Dermis blood vessel endothelial cell (primary cell): ENCODE data around the gene SGCE. TPM values are rescaled to one million over a fixed set of nuclear protein-coding genes. Genes with fewer than 3 reads are reported as not detected.
A peak's percentile ranks its signal among the peaks of the same experiment; 100 is the strongest.

Source experiments
- DNase-seq: peaks from one replicate; pipeline ENCODE4 v3.0.0; 2010
- total RNA-seq: library from RNA; depleted of rRNA; stranded (reverse); fragments of >200 nt; gene quantifications from 2 replicates; pipeline ENCODE4 v1.2.3, GENCODE V29; 2014

SGCE gene
- total RNA-seq, 1 donor from 2014 or later = 82.5 TPM

DNA sequence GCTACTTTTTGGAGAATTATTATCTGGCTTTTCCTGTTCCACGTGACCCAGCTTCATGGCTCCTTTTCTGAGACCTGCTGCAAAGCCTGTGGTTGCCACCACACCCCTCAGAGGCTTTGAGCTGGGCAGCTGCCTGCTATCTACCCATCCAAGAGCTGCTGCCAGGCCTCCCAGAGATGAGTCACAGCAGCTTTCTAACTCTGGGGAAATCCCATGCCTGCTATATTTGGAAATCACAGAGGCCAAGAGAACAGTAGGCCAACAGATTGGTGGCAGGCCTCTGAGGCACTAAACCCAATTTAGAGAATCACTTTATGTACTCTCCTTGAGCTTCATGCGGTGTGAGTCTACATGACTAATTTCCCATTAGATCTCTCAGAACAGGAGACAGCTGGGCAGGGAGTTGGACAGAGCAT lies 35.2 kb downstream of the SGCE start:
- peak; percentile 86 for DNase-seq

DNA sequence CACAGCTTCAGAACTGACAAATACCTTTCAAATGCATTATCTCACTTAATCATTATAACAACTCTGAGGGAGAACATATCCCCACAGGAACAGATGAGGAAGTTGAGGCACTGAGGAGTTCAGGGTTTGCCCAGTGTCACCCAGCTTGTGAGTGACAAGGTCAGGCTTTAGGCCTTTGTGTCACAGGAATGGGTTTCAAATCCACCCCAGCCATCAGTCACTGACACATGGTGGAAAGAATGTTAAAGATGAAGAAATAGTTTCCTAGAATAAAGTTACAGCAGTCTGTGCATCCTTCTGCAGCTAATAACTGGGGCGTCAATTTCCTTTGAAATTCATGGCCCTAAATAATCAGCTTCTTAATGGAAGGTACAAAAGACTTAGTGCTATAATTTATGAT lies 37.8 kb downstream of the SGCE start:
- DNase-seq = no peak

DNA sequence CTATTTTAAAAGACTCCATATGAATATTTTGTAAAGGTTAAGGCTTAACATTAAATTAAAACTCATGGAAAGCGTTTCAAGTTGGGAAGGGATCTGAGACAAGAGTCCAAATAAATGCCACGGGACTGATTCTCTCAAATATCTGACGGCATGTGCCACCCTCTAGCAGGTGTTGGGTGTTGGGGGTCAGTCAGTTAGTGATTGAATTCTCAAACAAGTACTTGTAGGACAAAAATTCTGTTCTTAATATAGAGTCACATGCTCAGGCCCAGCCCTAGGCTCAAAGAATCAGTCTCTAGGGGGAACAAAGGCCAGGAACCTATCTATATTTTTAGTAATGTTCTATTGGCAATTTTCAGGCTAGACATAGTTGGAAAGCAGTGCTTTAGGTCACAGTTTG lies 39.1 kb downstream of the SGCE start:
- no peak for DNase-seq

DNA sequence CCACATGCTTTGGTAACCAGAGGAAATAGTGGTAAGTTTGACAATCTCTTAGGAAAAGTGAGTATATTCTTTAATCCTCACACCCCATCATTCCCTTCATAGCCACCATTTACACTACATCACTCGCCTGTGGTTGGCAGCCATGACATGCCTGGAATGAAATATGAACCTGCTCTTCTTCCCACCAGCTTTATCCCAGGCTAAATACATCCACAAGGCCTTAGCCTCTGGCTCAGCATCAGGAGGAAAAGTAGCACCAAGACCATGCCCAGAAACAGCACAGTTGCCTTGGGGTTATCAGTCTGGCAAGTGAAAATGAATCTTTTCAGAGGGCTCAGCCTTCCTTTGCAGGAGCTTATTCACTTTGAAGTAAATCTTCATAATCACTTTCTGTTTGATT lies 40.3 kb downstream of the SGCE start:
- DNase-seq = no peak

DNA sequence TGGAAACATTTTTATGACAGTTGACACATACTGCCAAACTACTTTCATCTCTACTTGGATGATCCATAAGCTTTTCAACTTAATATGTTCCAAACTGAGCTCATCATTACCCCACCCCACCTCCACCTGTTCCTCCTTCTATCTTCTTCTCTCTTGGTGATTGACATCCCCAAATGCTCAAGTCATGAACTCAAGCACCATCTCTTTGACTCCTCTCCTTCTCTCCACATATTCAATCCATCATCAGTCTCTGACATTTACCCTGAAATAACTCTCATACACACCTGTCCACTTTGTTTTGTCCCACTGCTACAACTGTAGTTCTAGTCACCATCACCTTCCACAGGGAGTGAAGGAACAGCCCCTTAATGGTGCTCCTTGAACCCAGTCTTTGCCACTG lies 43.3 kb downstream of the SGCE start:
- DNase-seq = no peak

DNA sequence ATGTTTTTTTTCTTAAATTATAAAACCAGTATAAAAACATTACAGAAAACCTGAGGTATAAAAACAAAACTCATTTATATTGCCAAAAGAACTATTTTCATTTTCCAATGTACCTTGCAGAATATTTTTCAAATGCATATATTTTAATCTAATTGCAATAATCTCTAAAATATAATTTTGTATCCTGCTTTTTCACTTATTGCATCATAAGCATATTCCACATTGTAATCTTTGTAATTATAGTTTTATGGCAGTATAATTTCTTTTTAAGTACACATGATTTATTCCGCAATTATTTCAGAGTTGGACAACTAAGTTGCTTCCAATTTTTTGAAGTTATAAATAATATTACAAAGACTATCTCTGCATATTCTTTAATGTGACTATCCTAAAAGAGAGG lies 43.7 kb downstream of the SGCE start:
- DNase-seq = no peak

DNA sequence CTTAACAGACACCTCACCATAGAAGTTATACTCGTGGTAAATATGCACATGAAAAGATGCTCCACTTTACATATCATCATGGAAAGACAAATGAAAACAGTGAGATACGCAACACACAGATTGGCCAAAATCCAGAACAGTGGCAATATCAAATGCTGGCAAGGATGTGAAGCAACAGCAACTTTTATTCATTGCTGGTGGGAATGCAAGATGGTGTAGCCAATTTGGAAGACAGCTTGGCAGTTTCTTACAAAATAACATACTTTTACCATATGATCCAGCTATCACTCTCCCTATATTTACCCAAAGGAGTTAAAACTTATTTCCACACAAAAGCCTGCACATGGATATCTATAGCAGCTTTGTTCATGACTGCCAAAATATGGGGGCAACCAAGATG lies 46.4 kb downstream of the SGCE start:
- DNase-seq = no peak

DNA sequence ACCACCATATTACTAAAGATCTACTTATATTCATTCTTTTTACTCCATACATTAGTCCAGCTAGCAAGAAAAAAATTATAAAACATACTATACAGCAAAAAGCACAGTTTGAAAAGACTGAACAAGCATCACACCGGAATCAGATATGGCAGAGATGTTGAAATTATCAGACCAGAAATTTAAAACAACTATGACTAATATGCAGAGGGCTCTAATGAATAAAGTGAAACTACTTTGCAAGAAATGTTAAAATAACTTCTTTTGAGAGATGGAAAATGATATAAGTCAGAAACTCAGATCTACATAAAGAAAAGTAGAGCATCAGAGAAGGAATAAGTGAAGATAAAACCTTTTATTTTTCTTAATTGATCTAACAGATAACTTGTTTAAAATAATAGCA lies 50.9 kb downstream of the SGCE start:
- no peak for DNase-seq

DNA sequence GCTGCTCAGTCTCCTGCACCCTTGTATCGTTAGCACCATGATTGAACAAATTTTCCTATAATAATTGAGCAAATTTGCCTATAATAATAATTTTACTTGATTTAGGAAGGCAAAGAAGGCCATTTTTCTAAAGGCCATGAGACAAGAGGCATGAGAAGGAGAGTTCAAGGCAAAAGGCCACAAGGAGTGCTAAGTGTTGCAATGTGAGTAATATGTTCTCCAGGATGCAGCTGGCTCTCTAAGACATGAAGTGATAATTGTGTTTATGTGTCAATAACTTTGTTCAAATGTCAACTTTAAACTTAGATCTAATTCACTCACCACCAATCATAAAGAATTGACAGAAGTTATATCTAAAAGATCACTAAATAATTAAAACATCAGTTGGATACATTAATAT lies 53.8 kb downstream of the SGCE start:
- peak; percentile 48 for DNase-seq

DNA sequence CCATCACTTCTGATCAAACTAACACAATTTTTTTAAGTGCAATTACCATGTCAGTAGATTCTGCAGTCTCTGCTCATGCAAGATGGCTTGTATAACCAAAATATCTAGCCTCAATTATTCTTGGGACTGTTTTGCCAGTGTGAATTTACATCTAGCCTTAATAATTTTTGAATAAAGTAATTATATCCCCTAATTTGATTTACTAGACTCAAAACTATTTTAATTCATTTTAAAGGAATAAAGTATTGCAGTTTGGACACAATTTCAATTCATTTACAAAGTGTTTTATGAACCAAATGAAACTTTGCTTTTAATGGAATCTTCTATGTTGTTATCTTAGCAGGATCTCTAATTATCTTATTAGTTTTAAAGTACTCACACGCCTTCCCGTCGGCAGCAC lies 55.7 kb downstream of the SGCE start:
- no peak for DNase-seq

DNA sequence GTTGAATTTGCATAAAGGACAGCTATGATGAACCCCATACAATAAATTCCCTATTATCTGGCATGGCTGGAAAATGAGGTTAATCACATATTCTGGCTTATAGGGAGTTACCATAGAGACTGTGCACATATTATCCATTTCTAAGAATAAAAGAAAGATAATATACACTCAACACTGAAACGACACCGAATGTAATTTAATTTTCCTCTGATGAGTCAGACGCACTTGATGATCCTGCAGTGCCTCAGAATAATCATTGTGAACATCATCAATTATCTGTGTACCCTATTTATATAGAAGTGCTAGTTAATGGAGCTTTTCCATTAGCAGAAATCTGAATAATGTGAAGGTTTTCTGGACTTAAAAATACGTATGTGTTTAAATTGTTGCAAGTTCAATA lies 60.2 kb downstream of the SGCE start:
- no peak for DNase-seq

DNA sequence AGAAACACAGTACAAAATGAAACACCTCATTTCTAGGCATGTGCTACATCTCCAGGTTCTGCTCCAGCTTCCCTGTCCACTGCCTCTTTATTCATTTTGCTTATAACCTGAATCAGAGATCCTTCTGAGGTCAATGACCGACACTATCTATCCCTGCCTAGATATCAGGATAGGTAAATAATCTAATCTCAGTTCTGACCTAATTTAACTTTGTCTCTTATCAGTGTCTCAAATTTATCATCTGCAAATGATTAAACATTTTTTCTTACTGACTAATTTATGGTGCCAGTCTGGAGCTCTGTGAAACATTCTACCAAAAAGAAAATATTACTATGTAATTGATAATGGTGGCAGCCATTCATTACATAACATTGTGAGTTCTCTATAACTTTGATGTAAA lies 61.1 kb downstream of the SGCE start:
- DNase-seq = no peak

DNA sequence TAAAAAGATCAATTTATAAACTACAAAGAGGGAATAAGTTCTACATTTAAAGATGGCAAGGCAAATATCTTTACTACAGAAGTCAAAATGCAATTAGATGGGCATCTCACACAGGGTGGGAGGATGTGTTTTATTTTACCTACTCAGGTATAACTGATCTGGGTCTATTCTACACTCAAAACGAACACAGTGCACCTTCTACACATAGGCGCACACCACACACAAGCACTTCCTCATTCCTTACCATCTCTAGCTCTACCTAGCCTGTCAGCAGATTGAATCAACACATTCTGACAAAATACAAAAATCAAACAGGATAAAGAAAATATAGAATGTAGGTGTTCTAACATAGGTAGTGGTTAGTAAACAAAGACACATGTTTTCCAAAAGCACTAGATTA lies 64.8 kb downstream of the SGCE start:
- no peak for DNase-seq

DNA sequence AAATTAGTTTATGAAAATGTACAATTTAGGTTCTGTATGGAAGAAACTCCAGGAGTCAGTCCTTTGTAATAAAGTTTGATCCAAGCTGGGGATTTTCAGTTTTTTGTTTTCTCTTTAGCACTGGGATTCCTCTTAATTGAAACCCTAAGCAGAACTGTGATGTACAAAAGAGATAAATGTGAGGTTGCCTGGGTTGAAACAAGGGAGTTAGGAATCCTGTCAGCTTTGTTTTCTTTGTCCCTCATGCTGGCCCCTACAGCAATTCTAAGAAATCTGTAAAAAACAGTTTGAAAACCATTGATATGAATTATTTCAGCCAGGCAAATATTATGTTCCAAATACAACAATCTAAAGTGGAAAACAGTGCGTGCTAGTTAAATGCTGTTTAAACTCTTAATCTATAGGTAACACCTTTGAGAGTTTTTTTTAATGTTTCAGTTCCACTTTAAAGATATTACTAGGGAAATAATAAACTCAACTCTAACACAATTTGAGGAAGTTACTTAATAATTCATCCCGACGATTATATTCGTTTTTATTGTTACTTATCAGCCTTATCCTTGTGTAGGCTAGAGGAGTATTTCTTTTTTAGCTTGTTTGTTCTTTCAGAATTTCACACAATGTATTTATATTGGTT lies 65.3 kb downstream of the SGCE start:
- DNase-seq = no peak

DNA sequence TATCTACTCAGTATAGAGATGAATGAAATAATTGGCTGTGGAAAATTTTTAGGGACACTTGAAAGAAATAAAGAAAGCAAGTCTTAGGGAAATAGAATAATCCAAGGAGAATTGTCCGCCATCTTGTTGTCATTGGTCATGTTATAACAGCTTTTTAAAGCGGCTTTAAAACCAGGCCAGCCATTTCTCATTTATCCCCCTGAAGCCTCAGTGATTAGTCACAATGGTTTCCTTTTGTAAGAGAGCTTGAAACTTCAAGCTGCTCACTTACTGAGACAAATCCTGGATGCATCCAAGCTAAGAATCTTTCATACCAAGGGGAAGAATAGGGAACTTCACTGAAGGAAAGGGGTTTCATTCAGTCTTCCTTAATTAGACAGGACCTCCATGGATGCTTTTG lies 67.9 kb downstream of the SGCE start:
- DNase-seq = no peak

DNA sequence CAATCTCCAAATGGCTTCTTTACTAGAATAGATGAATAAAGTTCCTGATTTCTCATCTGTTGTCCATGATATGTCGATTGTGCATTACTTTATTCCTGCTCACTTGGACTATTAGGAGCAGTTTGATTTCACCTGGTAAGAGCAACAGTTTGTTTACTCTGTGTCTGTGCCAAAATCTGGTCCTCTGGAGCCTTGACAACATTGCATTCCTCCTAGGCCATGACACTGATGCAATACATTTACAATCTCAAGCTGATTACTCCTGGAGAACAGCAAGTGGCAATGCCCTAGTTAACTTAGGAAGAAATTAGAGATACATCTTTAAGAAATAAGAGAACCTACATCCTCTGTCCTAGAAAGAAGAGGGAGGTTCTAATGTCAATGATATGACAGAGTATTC lies 71.8 kb downstream of the SGCE start:
- DNase-seq = no peak

DNA sequence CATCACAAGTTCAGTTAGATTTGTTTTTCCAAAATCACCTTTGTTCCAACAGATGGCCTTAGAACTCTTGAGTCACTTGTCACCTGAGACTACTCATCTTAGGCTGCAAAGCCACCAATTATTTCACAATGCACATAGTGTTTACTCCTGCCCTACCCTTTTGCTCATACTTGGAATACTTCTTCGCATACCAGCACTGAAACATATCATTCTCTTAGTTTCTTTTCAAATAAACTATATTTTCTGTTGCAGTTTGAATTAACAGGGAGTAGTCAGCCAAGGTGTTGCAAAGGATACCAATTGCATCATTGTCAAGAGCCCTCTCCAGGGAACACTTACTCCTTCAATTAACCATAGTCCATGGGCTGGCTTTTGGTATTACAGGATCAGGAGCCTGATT lies 75.3 kb downstream of the SGCE start:
- DNase-seq = no peak

DNA sequence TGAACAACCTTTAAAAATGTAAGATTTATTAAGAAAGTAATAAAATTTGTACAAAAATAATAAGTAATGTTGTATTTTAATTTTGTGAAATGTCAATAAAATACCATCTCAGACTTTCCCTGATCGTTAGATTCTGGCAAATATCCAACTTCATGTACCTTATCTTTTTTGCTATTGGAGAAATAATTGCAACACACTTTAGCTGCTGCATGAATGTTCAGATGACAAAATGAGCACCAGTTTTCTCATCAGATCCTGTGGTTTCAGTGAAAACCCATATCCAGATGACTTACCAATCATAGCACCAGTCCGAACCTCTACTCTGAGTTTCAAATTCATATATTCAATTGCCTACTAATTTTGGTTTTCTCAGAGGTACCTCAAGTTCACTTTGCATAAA lies 76.5 kb downstream of the SGCE start:
- no peak for DNase-seq

DNA sequence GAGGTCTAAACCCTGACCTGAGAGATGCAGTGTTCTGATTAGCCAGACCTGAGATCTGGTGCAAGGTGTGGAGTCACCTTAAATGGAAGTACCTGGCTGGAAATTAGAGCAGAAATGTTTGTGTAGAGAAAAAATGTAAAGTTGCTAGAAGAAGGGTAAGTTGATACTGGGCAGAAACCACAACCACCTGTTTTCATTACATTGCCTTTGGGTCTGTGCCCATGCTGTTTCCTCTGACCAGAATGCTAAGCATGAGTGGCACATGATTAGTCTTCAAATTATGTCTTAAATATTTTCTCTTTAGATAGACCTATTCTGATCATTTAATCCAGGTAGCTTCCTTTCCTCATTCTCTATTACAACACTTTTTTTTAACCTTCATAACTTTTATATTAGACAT lies 77.3 kb downstream of the SGCE start:
- DNase-seq = no peak

DNA sequence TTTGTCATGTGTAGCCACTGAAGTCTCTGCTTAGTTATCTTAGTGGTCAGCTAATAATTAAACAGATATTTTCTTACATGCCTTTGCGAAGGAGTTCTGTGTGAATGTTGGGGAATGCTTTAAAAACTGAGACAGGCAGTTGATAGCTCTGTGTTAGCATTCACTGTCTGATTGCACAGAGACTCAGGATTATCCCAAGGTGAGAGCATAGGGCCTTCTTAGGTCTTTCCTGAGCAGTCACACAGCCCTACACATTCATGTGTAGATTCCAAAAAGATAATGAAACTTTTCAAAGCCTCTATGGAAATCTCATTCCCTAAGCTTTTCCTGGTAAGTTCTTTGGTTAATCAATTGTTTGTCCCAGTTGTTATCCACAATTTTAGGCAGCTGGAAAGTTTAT lies 78.6 kb downstream of the SGCE start:
- no peak for DNase-seq

DNA sequence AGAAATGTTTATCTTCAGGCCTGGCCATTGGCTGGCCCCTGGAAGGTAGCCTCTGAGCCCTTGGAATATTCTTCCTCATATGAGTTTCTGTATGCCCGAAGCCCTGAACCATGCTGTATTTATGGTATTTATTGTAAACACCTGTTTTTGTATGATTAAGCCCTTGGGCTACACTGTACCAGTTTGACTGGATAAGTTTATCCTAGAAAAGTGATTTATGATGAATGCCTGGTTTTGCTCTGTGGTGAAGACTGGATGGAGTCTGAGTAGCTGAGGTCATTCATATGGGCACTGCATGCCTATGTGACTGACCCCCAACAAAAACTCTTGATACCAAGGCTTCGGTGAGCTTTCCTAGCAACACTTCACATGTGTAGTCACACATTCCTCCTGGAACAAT lies 79.6 kb downstream of the SGCE start:
- DNase-seq = no peak

DNA sequence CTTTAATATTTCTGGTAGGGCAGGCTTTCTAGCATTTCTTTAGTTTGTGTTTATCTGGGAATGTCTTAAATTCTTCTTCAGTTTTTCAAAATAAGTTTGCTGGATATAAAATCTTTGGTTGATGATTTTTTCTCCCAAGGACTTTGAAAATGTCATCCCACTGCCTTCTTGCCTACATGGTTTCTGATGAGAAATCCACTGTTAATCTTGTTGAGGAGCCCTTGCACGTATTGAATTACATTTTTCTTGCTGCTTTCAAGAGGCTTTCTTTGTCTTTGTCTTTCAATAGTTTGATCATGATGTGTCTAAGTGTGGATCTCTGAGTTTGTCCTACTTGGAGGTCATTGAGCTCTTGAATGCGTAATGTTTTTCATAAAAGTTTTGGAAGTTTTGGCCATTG lies 80.3 kb downstream of the SGCE start:
- DNase-seq = no peak

DNA sequence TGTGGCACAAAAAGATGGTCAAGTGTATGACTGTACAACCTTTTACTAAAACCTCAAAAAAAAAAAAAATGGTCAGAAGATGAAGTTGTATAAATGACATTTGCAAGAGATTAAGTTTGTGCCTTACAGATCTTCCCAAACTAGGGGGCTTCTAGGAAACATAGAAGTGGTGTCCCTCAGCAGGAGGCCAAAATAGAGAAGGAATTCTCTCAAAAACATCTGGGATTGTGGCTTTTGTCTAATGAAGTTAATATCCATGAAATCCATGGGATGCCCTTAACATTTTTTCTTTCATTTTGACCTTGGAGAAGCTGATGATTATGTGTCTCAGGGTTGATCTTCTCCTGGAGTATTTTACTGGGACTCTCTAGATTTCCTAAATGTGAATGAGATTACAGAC lies 84.1 kb downstream of the SGCE start:
- no peak for DNase-seq

DNA sequence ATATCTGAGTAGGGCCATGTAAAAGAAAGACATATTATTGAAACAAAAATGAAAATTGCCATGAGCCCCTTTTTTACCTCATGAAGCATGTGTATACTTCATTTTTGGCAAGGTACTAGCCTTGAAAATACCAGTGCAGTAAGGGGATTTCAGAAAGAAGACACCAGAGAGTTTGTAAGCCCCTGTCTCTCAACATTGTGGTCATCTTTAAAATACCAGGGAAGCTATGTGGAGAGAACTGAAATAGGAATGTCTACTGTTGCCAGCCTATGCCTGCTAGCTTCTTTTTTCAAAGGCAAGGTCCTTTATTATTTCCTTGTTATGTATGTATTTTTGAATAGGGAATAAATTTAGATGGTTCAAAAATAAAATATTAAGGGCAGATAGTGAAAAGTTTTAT lies 88.5 kb downstream of the SGCE start:
- DNase-seq = no peak

DNA sequence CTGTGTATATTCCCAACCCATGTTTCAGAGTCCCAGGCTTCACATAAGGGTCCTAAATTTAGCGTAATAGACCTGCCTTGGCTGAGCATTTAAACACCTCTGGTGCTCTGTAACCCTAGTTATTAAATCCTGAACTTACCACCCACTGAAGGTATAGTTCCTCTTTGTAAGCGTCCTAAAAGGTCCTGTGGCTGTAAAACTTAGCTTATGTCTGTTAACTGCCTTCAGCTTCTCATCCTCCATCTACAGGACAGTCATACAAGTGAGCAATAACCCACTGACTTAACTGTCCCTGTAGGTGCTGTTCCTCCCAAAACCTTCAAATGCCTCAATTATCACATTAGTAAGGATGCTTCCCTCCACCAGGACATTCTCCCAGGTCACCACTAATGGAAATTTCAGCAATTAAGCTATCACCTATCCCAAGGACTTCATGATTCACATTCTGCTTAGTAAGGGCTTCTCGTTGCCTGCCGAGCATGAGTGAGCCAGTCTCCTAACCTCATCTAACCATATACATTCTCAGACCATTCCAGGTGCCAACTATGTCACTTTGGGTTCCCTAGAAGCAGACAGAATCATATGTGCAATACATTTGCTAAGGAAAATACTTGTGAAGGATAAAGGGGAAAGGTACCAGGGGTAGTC lies 90.6 kb downstream of the SGCE start:
- DNase-seq = no peak
